ENCODE data around the gene ATOX1. TPM values are rescaled to one million over a fixed set of nuclear protein-coding genes. Genes with fewer than 3 reads are reported as not detected.
A peak's percentile ranks its signal among the peaks of the same experiment; 100 is the strongest.

The ATOX1 gene
- total RNA-seq, 1 experiment from 2014 or later, result 65.6 TPM

DNA sequence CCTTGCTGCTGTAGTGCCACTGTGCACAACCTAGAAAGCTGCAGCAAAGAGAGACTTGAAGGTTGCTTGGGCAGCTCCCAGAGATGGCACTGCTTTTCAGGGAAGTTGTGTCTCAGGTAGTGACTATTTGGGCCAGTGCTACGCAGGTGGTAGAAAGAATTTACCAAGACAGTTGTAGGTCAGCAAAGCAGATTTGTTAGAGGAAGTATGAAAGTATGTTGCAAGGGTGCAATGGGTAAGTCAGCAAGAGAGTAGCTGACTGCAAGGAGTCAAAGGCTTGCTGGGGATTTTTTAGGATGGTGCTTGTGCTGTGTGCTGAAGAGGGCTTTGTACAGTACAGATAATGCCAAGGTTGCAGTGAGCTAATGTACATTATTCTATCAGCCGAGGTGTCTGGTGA lies 38.2 kb downstream of the ATOX1 start:
- Histone ChIP-seq H3K4me1 (ENCODE audit: insufficient read depth, low read length, poor library complexity, severe bottlenecking) (no peaks in the 10 kb centered on the region), H3K9me3 (ENCODE audit: low read depth, low read length, poor library complexity, severe bottlenecking) (no peaks in the 10 kb centered on the region), H3K36me3 (ENCODE audit: insufficient read depth, low read length, poor library complexity, severe bottlenecking) (no peaks in the 10 kb centered on the region), H3K27me3 (replicated peaks; ENCODE audit: insufficient read depth, low read depth, low read length, poor library complexity) (no peaks in the 10 kb centered on the region), H3K4me3 (ENCODE audit: low read depth, low read length, poor library complexity, severe bottlenecking) (no peak overlapping the region), H3K27ac (ENCODE audit: low read depth, low read length, poor library complexity, severe bottlenecking) (no peak overlapping the region)
- no TSS peak for BruUV-seq (replicated peaks)
- intact Hi-C loops (cut with micrococcal nuclease; ENCODE audit: unreplicated experiment), result no loop called here
- ChIA-PET CTCF (interaction anchor here (1.2 kb wide), 1 partner anchor 61 kb away, joined by 4 read pairs; no protein-coding TSS in a partner anchor), POLR2A (ENCODE audit: low non-redundant PET) (no interaction called here)
- DNase-seq (ENCODE audit: low spot score), result no peak
- TF ChIP-seq, protein P1, sequence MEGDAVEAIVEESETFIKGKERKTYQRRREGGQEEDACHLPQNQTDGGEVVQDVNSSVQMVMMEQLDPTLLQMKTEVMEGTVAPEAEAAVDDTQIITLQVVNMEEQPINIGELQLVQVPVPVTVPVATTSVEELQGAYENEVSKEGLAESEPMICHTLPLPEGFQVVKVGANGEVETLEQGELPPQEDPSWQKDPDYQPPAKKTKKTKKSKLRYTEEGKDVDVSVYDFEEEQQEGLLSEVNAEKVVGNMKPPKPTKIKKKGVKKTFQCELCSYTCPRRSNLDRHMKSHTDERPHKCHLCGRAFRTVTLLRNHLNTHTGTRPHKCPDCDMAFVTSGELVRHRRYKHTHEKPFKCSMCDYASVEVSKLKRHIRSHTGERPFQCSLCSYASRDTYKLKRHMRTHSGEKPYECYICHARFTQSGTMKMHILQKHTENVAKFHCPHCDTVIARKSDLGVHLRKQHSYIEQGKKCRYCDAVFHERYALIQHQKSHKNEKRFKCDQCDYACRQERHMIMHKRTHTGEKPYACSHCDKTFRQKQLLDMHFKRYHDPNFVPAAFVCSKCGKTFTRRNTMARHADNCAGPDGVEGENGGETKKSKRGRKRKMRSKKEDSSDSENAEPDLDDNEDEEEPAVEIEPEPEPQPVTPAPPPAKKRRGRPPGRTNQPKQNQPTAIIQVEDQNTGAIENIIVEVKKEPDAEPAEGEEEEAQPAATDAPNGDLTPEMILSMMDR (conservative IDR thresholded peaks at IDR 0.05; ENCODE audit: low read depth, low read length), result no peak
- no peak for TF ChIP-seq EZH2 (IDR thresholded peaks at IDR 0.05; ENCODE audit: borderline replicate concordance, low read depth, low read length, poor library complexity, severe bottlenecking)

DNA sequence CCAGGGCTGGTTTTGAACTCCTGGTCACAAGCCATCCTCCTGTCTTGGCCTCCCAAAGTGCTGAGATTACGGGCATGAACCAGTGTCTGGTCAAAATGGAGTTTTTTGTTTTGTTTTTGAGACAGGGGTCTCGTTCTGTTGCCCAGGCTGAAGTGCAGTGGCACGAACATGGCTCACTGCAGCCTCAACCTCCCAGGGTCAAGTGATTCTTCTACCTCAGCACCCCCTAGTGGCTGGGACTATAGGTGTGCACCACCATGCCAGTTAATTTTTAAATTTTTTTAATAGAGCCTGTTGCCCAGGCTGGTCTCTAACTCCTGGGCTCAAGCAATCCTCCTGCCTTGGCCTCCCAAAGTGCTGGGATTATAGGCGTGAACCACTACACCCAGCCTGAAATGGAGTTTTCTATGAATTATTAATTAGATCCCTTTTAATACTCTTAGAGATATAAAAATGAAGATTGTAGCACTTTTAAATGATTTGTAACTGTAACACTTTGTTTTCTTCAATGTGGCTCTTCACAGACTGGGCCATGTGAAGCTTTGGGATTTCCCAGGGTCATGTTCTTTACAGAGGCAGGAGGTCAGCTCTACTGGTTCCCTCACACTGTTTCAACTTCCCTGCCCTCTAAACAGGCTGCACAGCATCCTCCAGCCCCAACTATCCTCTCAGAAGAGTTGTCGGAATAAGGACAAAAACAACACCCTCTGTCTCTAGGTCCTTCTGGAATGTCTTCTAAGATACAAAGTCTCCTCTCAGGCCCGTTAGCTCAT lies 39.0 kb downstream of the ATOX1 start:
- H3K4me1 ChIP-seq (ENCODE audit: insufficient read depth, low read length, poor library complexity, severe bottlenecking), result no peaks in the 10 kb centered on the region
- no TSS peak for BruUV-seq (replicated peaks)
- TF ChIP-seq, protein P1 (conservative IDR thresholded peaks at IDR 0.05; ENCODE audit: low read depth, low read length), result peak; percentile 64
- TF ChIP-seq EZH2 (IDR thresholded peaks at IDR 0.05; ENCODE audit: borderline replicate concordance, low read depth, low read length, poor library complexity, severe bottlenecking), result no peak
- H3K36me3 ChIP-seq (ENCODE audit: insufficient read depth, low read length, poor library complexity, severe bottlenecking), result no peaks in the 10 kb centered on the region
- DNase-seq (ENCODE audit: low spot score), result peak; percentile 51
- no peak overlapping the region for H3K27ac ChIP-seq (ENCODE audit: low read depth, low read length, poor library complexity, severe bottlenecking)
- no peaks in the 10 kb centered on the region for H3K27me3 ChIP-seq (replicated peaks; ENCODE audit: insufficient read depth, low read depth, low read length, poor library complexity)
- intact Hi-C loops (cut with micrococcal nuclease; ENCODE audit: unreplicated experiment), result loop anchor here (1.0 kb wide), 1 partner anchor 60 kb away; no protein-coding TSS in a partner anchor
- no peaks in the 10 kb centered on the region for H3K9me3 ChIP-seq (ENCODE audit: low read depth, low read length, poor library complexity, severe bottlenecking)
- ChIA-PET CTCF (interaction anchor here (0.7 to 1.2 kb wide), 1 partner anchor 61 kb away, joined by 3 to 4 read pairs; no protein-coding TSS in a partner anchor), POLR2A (ENCODE audit: low non-redundant PET) (no interaction called here)
- no peak overlapping the region for H3K4me3 ChIP-seq (ENCODE audit: low read depth, low read length, poor library complexity, severe bottlenecking)

DNA sequence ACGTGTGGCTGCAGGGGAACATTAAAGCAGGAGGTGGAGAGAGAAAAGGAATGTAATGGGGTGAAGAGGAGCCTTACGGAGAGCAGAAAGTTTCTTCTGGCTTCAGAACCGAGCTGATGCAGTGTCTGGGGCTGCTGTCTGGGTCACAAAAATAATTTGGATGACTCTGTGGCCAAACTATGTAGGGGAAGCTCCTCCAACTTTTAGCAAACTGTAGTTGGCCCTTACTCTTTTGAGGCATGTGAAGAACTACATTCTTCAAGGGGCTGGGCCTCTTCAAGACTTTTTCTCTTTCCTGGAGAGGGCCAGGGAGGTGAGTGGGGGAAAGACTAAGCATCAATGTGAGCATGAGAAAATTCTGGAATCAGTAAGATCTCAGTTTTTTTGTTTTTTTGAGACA lies 39.8 kb downstream of the ATOX1 start:
- no TSS peak for BruUV-seq (replicated peaks)
- Histone ChIP-seq H3K36me3 (ENCODE audit: insufficient read depth, low read length, poor library complexity, severe bottlenecking) (no peaks in the 10 kb centered on the region), H3K27me3 (replicated peaks; ENCODE audit: insufficient read depth, low read depth, low read length, poor library complexity) (no peaks in the 10 kb centered on the region), H3K27ac (ENCODE audit: low read depth, low read length, poor library complexity, severe bottlenecking) (no peak overlapping the region), H3K4me1 (ENCODE audit: insufficient read depth, low read length, poor library complexity, severe bottlenecking) (no peaks in the 10 kb centered on the region), H3K4me3 (ENCODE audit: low read depth, low read length, poor library complexity, severe bottlenecking) (no peak overlapping the region), H3K9me3 (ENCODE audit: low read depth, low read length, poor library complexity, severe bottlenecking) (no peaks in the 10 kb centered on the region)
- intact Hi-C loops (cut with micrococcal nuclease; ENCODE audit: unreplicated experiment), result loop anchor here (1.0 kb wide), 1 partner anchor 59 kb away; no protein-coding TSS in a partner anchor
- CTCF ChIA-PET, result interaction anchor here (0.7 to 1.0 kb wide), 2 partner anchors 60 to 66 kb away, joined by 3 read pairs; no protein-coding TSS in a partner anchor
- TF ChIP-seq, protein P1 (conservative IDR thresholded peaks at IDR 0.05; ENCODE audit: low read depth, low read length), result no peak
- no peak for TF ChIP-seq EZH2 (IDR thresholded peaks at IDR 0.05; ENCODE audit: borderline replicate concordance, low read depth, low read length, poor library complexity, severe bottlenecking)
- POLR2A ChIA-PET (ENCODE audit: low non-redundant PET), result no interaction called here
- DNase-seq (ENCODE audit: low spot score), result no peak
